Measurements from ENCODE around the gene CCM2.

- TF ChIP-seq CTCF (IDR thresholded peaks at IDR 0.05), result no peak
- TF ChIP-seq POLR2A (IDR thresholded peaks at IDR 0.05), result no peak
Measured at GRCh38 chr7:44966731-44967538, 33.1 kb upstream of the CCM2 start.
